ENCODE measurements around the gene KRTAP13-3. TPM values are rescaled to one million over a fixed set of nuclear protein-coding genes. Genes with fewer than 3 reads are reported as not detected.

The KRTAP13-3 gene
- total RNA-seq, 1 donor from 2014 or later, result not detected

Other genes with a start within 250 kb of the KRTAP13-3 start
- not detected in 2 replicates for gene CLDN8, start 209.8 kb downstream of the KRTAP13-3 start, total RNA-seq
- not detected in 2 replicates for gene KRTAP24-1, start 143.0 kb downstream of the KRTAP13-3 start, total RNA-seq
- gene KRTAP25-1, start 136.4 kb downstream of the KRTAP13-3 start, total RNA-seq, result not detected in 2 replicates
- gene KRTAP26-1, start 105.6 kb downstream of the KRTAP13-3 start, total RNA-seq, result not detected in 2 replicates
- not detected in 2 replicates for gene KRTAP27-1, start 88.2 kb downstream of the KRTAP13-3 start, total RNA-seq
- not detected in 2 replicates for gene KRTAP23-1, start 77.3 kb downstream of the KRTAP13-3 start, total RNA-seq
- not detected in 2 replicates for gene KRTAP13-2, start 53.7 kb downstream of the KRTAP13-3 start, total RNA-seq
- gene KRTAP13-1, start 29.9 kb downstream of the KRTAP13-3 start, total RNA-seq, result not detected in 2 replicates
- not detected in 2 replicates for gene KRTAP13-4, start 4.3 kb upstream of the KRTAP13-3 start, total RNA-seq
- not detected in 2 replicates for gene KRTAP15-1, start 14.3 kb upstream of the KRTAP13-3 start, total RNA-seq
- gene KRTAP19-1, start 54.4 kb upstream of the KRTAP13-3 start, total RNA-seq, result not detected in 2 replicates
- gene KRTAP19-2, start 61.5 kb upstream of the KRTAP13-3 start, total RNA-seq, result not detected in 2 replicates
- not detected in 2 replicates for gene KRTAP19-3, start 66.1 kb upstream of the KRTAP13-3 start, total RNA-seq
- not detected in 2 replicates for gene KRTAP19-4, start 71.2 kb upstream of the KRTAP13-3 start, total RNA-seq
- gene KRTAP19-5, start 76.2 kb upstream of the KRTAP13-3 start, total RNA-seq, result not detected in 2 replicates
- gene KRTAP19-6, start 115.9 kb upstream of the KRTAP13-3 start, total RNA-seq, result not detected in 2 replicates
- not detected in 2 replicates for gene KRTAP19-7, start 135.4 kb upstream of the KRTAP13-3 start, total RNA-seq
- not detected in 2 replicates for gene KRTAP22-2, start 164.5 kb upstream of the KRTAP13-3 start, total RNA-seq
- not detected in 2 replicates for gene KRTAP6-3, start 166.5 kb upstream of the KRTAP13-3 start, total RNA-seq
- gene KRTAP6-2, start 173.0 kb upstream of the KRTAP13-3 start, total RNA-seq, result not detected in 2 replicates
- gene KRTAP22-1, start 175.2 kb upstream of the KRTAP13-3 start, total RNA-seq, result not detected in 2 replicates
- gene KRTAP6-1, start 188.0 kb upstream of the KRTAP13-3 start, total RNA-seq, result not detected in 2 replicates
- gene KRTAP20-1, start 190.5 kb upstream of the KRTAP13-3 start, total RNA-seq, result not detected in 2 replicates
- gene KRTAP20-4, start 194.7 kb upstream of the KRTAP13-3 start, total RNA-seq, result not detected in 2 replicates
- gene KRTAP20-2, start 209.3 kb upstream of the KRTAP13-3 start, total RNA-seq, result not detected in 2 replicates
- gene KRTAP20-3, start 216.9 kb upstream of the KRTAP13-3 start, total RNA-seq, result not detected in 2 replicates

All from lung microvascular endothelial cell (primary cell).